Measurements from ENCODE around the gene ALAD.

The ALAD gene

GRCh38 chr9:113399646-113400200, 1.4 kb downstream of the ALAD start:
- TF ChIP-seq POLR2AphosphoS5 (IDR thresholded peaks at IDR 0.05; ENCODE audit: low read depth, low read length), result no peak
- TF ChIP-seq SIN3A (IDR thresholded peaks at IDR 0.05; ENCODE audit: borderline replicate concordance, insufficient read depth, low read length), result no peak
- no peak for TF ChIP-seq TAF1 (IDR thresholded peaks at IDR 0.05; ENCODE audit: borderline replicate concordance, insufficient read depth, low read length)
- TF ChIP-seq, protein P1, sequence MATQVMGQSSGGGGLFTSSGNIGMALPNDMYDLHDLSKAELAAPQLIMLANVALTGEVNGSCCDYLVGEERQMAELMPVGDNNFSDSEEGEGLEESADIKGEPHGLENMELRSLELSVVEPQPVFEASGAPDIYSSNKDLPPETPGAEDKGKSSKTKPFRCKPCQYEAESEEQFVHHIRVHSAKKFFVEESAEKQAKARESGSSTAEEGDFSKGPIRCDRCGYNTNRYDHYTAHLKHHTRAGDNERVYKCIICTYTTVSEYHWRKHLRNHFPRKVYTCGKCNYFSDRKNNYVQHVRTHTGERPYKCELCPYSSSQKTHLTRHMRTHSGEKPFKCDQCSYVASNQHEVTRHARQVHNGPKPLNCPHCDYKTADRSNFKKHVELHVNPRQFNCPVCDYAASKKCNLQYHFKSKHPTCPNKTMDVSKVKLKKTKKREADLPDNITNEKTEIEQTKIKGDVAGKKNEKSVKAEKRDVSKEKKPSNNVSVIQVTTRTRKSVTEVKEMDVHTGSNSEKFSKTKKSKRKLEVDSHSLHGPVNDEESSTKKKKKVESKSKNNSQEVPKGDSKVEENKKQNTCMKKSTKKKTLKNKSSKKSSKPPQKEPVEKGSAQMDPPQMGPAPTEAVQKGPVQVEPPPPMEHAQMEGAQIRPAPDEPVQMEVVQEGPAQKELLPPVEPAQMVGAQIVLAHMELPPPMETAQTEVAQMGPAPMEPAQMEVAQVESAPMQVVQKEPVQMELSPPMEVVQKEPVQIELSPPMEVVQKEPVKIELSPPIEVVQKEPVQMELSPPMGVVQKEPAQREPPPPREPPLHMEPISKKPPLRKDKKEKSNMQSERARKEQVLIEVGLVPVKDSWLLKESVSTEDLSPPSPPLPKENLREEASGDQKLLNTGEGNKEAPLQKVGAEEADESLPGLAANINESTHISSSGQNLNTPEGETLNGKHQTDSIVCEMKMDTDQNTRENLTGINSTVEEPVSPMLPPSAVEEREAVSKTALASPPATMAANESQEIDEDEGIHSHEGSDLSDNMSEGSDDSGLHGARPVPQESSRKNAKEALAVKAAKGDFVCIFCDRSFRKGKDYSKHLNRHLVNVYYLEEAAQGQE (IDR thresholded peaks at IDR 0.05; ENCODE audit: insufficient read depth in 1 of 2, low read depth in 2 of 2, low read length in 2 of 2), result no peak
- TF ChIP-seq FOXP2 (optimal IDR thresholded peaks at IDR 0.05; ENCODE audit: borderline replicate concordance, extremely low read depth, extremely low read length, insufficient read depth), result no peak

DNA sequence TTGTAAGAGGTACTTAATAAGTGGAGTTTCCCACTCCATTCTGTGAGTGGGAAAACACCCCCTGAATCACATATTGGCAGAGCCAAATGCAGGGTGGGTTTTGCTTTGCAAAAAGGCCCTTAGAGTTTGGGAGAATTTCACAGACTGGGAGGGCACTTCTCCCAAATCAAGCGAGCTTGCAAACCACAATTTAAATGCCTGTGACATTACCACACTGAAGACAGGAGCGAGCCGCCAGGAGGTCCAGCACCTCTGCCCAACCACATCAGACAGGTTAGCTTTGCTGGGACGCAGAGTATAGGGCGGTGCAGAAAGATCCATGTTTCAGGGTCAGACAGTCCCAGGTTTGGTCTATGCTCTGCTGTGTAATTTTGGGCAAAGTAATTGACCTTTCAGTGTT, 2.3 kb downstream of the ALAD start:
- TF ChIP-seq SIN3A (IDR thresholded peaks at IDR 0.05; ENCODE audit: borderline replicate concordance, insufficient read depth, low read length), result no peak
- TF ChIP-seq TAF1 (IDR thresholded peaks at IDR 0.05; ENCODE audit: borderline replicate concordance, insufficient read depth, low read length), result no peak
- TF ChIP-seq FOXP2 (optimal IDR thresholded peaks at IDR 0.05; ENCODE audit: borderline replicate concordance, extremely low read depth, extremely low read length, insufficient read depth), result no peak
- TF ChIP-seq, protein P1 (IDR thresholded peaks at IDR 0.05; ENCODE audit: insufficient read depth in 1 of 2, low read depth in 2 of 2, low read length in 2 of 2), result no peak
- TF ChIP-seq POLR2AphosphoS5 (IDR thresholded peaks at IDR 0.05; ENCODE audit: low read depth, low read length), result no peak

- TF ChIP-seq FOXP2 (optimal IDR thresholded peaks at IDR 0.05; ENCODE audit: borderline replicate concordance, extremely low read depth, extremely low read length, insufficient read depth), result no peak
- no peak for TF ChIP-seq TAF1 (IDR thresholded peaks at IDR 0.05; ENCODE audit: borderline replicate concordance, insufficient read depth, low read length)
- TF ChIP-seq SIN3A (IDR thresholded peaks at IDR 0.05; ENCODE audit: borderline replicate concordance, insufficient read depth, low read length), result no peak
- TF ChIP-seq, protein P1 (IDR thresholded peaks at IDR 0.05; ENCODE audit: insufficient read depth in 1 of 2, low read depth in 2 of 2, low read length in 2 of 2), result no peak
- TF ChIP-seq POLR2AphosphoS5 (IDR thresholded peaks at IDR 0.05; ENCODE audit: low read depth, low read length), result no peak
These were observed 3.9 kb downstream of the ALAD start for GRCh38 chr9:113397203-113397631.

- TF ChIP-seq SIN3A (IDR thresholded peaks at IDR 0.05; ENCODE audit: borderline replicate concordance, insufficient read depth, low read length), result no peak
- TF ChIP-seq FOXP2 (optimal IDR thresholded peaks at IDR 0.05; ENCODE audit: borderline replicate concordance, extremely low read depth, extremely low read length, insufficient read depth), result no peak
- TF ChIP-seq POLR2AphosphoS5 (IDR thresholded peaks at IDR 0.05; ENCODE audit: low read depth, low read length), result no peak
- no peak for TF ChIP-seq TAF1 (IDR thresholded peaks at IDR 0.05; ENCODE audit: borderline replicate concordance, insufficient read depth, low read length)
- TF ChIP-seq, protein P1 (IDR thresholded peaks at IDR 0.05; ENCODE audit: insufficient read depth in 1 of 2, low read depth in 2 of 2, low read length in 2 of 2), result no peak
These were observed 5.9 kb downstream of the ALAD start for GRCh38 chr9:113395000-113395861.

All from PFSK-1 (cell line).